ACC112 (cell line): ENCODE measurements around the gene CBX3.

Experiments used
- H2AFZ ChIP-seq: fragments of 200-600 bp; sonication (generic); one replicate; pipeline ENCODE4 v1.6.0; 2017; ENCODE audit warnings: antibody characterized with exemption, low read length; ENCODE audit not compliant: unreplicated experiment
- H3K27ac ChIP-seq: fragments of 200-600 bp; sonication (generic); 2 replicates; pipeline ENCODE4 v1.5.1; 2014; ENCODE audit warnings: low read depth, mild to moderate bottlenecking, antibody characterized with exemption, low read length, moderate library complexity
- H3K27me3 ChIP-seq: fragments of 200-600 bp; sonication (generic); 2 replicates; pipeline ENCODE4 v1.6.1; 2014; ENCODE audit warnings: mild to moderate bottlenecking, antibody characterized with exemption, low read length, moderate library complexity, mixed read lengths; ENCODE audit not compliant: insufficient read depth
- H3K36me3 ChIP-seq: fragments of 200-600 bp; sonication (generic); 2 replicates; pipeline ENCODE4 v1.6.1; 2016; ENCODE audit warnings: mild to moderate bottlenecking, antibody characterized with exemption, low read length, moderate library complexity, mixed read lengths; ENCODE audit not compliant: insufficient read depth
- H3K4me1 ChIP-seq: fragments of 200-600 bp; sonication (generic); one replicate; pipeline ENCODE4 v1.6.1; 2016; ENCODE audit warnings: low read length, mixed read lengths; ENCODE audit not compliant: insufficient read depth, unreplicated experiment, control insufficient read depth
- H3K4me3 ChIP-seq: fragments of 200-600 bp; sonication (generic); 2 replicates; pipeline ENCODE4 v1.5.1; 2014; ENCODE audit warnings: mild to moderate bottlenecking, low read depth, low read length
- H3K79me2 ChIP-seq: fragments of 200-600 bp; sonication (generic); one replicate; pipeline ENCODE4 v1.6.0; 2016; ENCODE audit warnings: low read length; ENCODE audit not compliant: control insufficient read depth, unreplicated experiment, insufficient read depth

CBX3 gene

GRCh38 chr7:26212921-26213718 is 11.6 kb downstream of the CBX3 start:
- no peak overlapping the region for H2AFZ ChIP-seq
- no peak overlapping the region for H3K4me3 ChIP-seq
- peaks cover 8% of the 10 kb centered on the region for H3K79me2 ChIP-seq
- H3K27me3 ChIP-seq = no peaks in the 10 kb centered on the region
- H3K27ac ChIP-seq = no peak overlapping the region
- H3K4me1 ChIP-seq = no peaks in the 10 kb centered on the region
- H3K36me3 ChIP-seq = peaks cover 37% of the 10 kb centered on the region

- no peak overlapping the region for H3K27ac ChIP-seq
- H2AFZ ChIP-seq = no peak overlapping the region
- H3K4me3 ChIP-seq = no peak overlapping the region
- no peaks in the 10 kb centered on the region for H3K27me3 ChIP-seq
- peaks cover 32% of the 10 kb centered on the region for H3K36me3 ChIP-seq
- peaks cover 8% of the 10 kb centered on the region for H3K79me2 ChIP-seq
- H3K4me1 ChIP-seq = no peaks in the 10 kb centered on the region
These were observed 12.4 kb downstream of the CBX3 start for GRCh38 chr7:26213807-26214515.

- Histone ChIP-seq H3K4me1 (no peaks in the 10 kb centered on the region), H3K79me2 (no peaks in the 10 kb centered on the region), H3K27me3 (no peaks in the 10 kb centered on the region), H3K4me3 (no peak overlapping the region), H3K36me3 (peaks cover 17% of the 10 kb centered on the region), H2AFZ (no peak overlapping the region), H3K27ac (no peak overlapping the region)
These were observed 14.5 kb downstream of the CBX3 start for GRCh38 chr7:26216049-26216448.

GRCh38 chr7:26224359-26224758 is 22.8 kb downstream of the CBX3 start:
- Histone ChIP-seq H3K4me3 (no peak overlapping the region), H3K27me3 (no peaks in the 10 kb centered on the region), H3K4me1 (no peaks in the 10 kb centered on the region), H3K36me3 (no peaks in the 10 kb centered on the region), H3K27ac (no peak overlapping the region), H2AFZ (no peak overlapping the region), H3K79me2 (no peaks in the 10 kb centered on the region)

GRCh38 chr7:26227987-26228386 is 26.4 kb downstream of the CBX3 start:
- H3K27ac ChIP-seq = no peak overlapping the region
- H3K4me3 ChIP-seq = no peak overlapping the region
- H3K79me2 ChIP-seq = no peaks in the 10 kb centered on the region
- 0 out of 2 replicates have a peak, but pooled peaks cover 13% of the 10 kb centered on the region for H3K27me3 ChIP-seq
- H3K4me1 ChIP-seq = no peaks in the 10 kb centered on the region
- no peak overlapping the region for H2AFZ ChIP-seq
- H3K36me3 ChIP-seq = no peaks in the 10 kb centered on the region

- Histone ChIP-seq H3K36me3 (no peaks in the 10 kb centered on the region), H3K79me2 (no peaks in the 10 kb centered on the region), H3K27me3 (peaks cover 33% of the 10 kb centered on the region), H3K27ac (no peak overlapping the region), H3K4me3 (no peak overlapping the region), H3K4me1 (no peaks in the 10 kb centered on the region), H2AFZ (no peak overlapping the region)
These were observed 32.5 kb downstream of the CBX3 start for GRCh38 chr7:26233902-26234511.

GRCh38 chr7:26237035-26237807 is 35.7 kb downstream of the CBX3 start:
- H2AFZ ChIP-seq = no peak overlapping the region
- no peaks in the 10 kb centered on the region for H3K4me1 ChIP-seq
- H3K27ac ChIP-seq = no peak overlapping the region
- no peak overlapping the region for H3K4me3 ChIP-seq
- H3K79me2 ChIP-seq = no peaks in the 10 kb centered on the region
- H3K27me3 ChIP-seq = peaks cover 22% of the 10 kb centered on the region
- no peaks in the 10 kb centered on the region for H3K36me3 ChIP-seq

- no peaks in the 10 kb centered on the region for H3K36me3 ChIP-seq
- peaks cover 22% of the 10 kb centered on the region for H3K27me3 ChIP-seq
- no peaks in the 10 kb centered on the region for H3K79me2 ChIP-seq
- H3K4me1 ChIP-seq = no peaks in the 10 kb centered on the region
- no peak overlapping the region for H3K27ac ChIP-seq
- H2AFZ ChIP-seq = no peak overlapping the region
- no peak overlapping the region for H3K4me3 ChIP-seq
These were observed 36.5 kb downstream of the CBX3 start for GRCh38 chr7:26238032-26238431.

GRCh38 chr7:26245150-26245549 is 43.6 kb downstream of the CBX3 start:
- Histone ChIP-seq H3K4me1 (no peaks in the 10 kb centered on the region), H2AFZ (no peak overlapping the region), H3K36me3 (no peaks in the 10 kb centered on the region), H3K4me3 (no peak overlapping the region), H3K27me3 (peaks cover 7% of the 10 kb centered on the region; the same call in 1 of the 2 replicates), H3K79me2 (no peaks in the 10 kb centered on the region), H3K27ac (no peak overlapping the region)

GRCh38 chr7:26250239-26250638 is 48.7 kb downstream of the CBX3 start:
- H3K27ac ChIP-seq = no peak overlapping the region

More at GRCh38 chr7:26250239-26250638, 48.7 kb downstream of the CBX3 start:
- H3K4me3 ChIP-seq = no peak overlapping the region
- no peak overlapping the region for H2AFZ ChIP-seq
- H3K27me3 ChIP-seq = no peaks in the 10 kb centered on the region
- no peaks in the 10 kb centered on the region for H3K36me3 ChIP-seq
- H3K79me2 ChIP-seq = no peaks in the 10 kb centered on the region
- no peaks in the 10 kb centered on the region for H3K4me1 ChIP-seq
